COR-L47 (cell line): Measurements from ENCODE around the gene CELF4.

Source experiments
- DNase-seq: peaks from one replicate; lab custom pipeline; 2025; lab: John Stamatoyannopoulos, UW

CELF4 gene

DNA sequence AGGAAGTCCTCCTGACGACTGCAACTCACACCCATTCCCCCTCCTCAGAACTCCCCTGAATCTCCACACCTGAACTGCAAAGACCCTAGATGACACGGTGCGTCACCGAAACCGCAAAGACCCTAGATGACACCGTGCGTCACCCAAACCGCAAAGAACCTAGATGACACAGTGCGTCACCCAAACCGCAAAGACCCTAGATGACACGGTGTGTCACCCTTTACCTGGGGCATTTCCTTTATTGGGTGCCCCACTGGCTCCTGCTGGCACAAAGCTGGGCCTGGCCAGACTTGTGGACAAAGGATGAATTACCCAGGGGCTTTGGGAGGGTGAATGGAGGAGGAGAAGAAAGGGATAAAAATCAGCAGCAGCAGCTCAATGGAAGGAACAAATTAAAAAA is 123.8 kb downstream of the CELF4 start:
- DNase-seq, result no peak

- DNase-seq, result no peak
These were observed 125.4 kb downstream of the CELF4 start for GRCh38 chr18:37440206-37440605.

GRCh38 chr18:37438417-37439180 is 127.0 kb downstream of the CELF4 start:
- no peak for DNase-seq

- DNase-seq, result no peak
These were observed 129.6 kb downstream of the CELF4 start for GRCh38 chr18:37435996-37436395.

- no peak for DNase-seq
These were observed 130.3 kb downstream of the CELF4 start for GRCh38 chr18:37435150-37435867.

DNA sequence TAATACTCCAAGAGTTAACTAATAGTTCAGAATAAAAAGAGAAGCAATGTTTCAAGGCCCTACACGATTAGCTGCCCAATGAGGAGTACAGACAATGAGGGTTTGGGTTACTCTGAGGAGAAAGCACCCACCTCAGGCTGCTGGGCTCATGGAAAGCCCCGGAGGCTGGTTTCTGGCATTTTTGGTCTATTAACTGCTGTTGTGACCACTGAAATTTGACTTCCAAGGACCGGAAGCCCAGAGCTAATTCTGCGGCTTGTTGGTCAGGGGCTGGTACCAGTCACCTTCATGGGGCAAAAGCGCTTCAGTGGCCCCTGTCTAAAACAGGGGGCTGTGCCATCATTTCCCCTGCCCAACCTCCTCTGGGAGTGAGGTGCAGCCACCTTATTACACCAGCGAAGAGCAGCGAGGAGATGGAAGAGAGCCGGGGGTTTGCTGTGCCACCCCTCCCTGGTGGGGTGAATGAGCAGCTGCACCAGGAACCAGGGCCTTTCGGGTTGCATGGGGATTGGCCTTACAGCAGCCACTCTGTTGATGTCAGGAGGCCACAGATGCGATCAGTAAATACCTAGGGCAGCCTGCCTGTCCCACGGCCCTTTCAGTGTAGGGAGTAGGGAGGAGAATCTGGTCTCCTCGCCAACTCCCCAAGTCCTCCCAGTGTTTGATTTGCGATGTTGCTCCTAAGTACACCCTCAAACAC is 131.3 kb downstream of the CELF4 start:
- no peak for DNase-seq

- no peak for DNase-seq
These were observed 133.0 kb downstream of the CELF4 start for GRCh38 chr18:37432436-37433195.

GRCh38 chr18:37430357-37431076 is 135.1 kb downstream of the CELF4 start:
- DNase-seq, result no peak

- peak; percentile 22 for DNase-seq
These were observed 135.8 kb downstream of the CELF4 start for GRCh38 chr18:37429791-37430190.

GRCh38 chr18:37428288-37428974 is 137.2 kb downstream of the CELF4 start:
- no peak for DNase-seq

DNA sequence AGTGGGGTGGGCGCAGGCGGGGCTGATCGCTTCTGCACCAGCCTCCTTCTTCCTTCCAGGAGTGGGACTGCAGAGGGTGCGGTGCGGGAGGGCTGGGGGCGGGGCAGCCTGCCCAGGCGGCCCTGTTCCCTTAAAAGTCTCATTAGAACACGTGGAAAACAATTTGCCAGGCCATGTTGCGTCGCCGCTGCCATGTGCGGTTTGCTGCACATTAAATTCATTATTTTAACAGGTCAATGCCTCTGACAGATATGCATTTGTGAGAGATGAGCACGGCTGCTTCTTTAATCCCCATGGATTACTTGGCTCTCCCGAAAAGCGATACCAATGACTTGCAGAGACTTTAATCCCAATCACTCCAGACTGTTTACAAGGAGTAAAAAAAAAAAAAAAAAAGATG is 139.0 kb downstream of the CELF4 start:
- no peak for DNase-seq

- DNase-seq, result no peak
These were observed 140.4 kb downstream of the CELF4 start for GRCh38 chr18:37425222-37425621.

- DNase-seq, result no peak
These were observed 141.1 kb downstream of the CELF4 start for GRCh38 chr18:37424507-37424906.

DNA sequence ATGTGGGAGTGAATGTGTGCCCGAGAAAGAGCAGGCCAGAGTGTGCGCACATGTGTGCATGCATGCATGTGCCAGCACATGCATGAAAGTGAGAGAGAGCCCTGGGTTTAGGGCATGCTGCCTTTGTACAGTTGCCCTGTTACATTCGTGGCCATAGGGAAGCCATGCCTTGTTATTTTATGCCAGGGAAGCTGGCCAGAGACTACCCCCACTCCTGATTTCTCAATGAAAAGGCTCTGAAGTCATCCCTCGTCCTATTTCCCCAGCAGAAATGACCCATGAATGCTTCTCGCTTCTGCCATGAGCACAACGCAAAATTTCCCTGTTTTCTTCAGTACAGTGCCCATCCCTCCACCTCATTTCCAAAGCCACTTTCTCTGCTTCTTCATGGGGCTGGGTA is 143.0 kb downstream of the CELF4 start:
- no peak for DNase-seq

DNA sequence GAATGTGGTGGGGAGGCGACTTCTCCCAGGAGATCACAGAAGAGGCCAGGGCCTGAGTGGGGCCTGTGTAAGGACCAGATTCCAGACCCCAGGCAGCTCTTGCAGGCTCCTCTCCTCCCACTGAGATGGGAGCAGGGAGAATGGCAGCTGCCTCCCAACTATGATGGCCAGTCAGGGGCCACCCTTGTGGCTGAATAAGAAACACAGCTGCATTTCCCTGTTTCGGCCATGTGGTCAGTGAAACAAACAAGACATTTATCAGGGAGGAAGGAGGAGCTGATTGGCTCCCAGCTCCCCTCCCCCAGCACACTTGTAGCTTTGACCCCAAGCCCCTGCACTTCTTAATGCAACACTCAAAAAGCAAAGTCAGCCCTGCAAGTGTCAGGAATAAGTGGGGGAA is 143.5 kb downstream of the CELF4 start:
- no peak for DNase-seq

DNA sequence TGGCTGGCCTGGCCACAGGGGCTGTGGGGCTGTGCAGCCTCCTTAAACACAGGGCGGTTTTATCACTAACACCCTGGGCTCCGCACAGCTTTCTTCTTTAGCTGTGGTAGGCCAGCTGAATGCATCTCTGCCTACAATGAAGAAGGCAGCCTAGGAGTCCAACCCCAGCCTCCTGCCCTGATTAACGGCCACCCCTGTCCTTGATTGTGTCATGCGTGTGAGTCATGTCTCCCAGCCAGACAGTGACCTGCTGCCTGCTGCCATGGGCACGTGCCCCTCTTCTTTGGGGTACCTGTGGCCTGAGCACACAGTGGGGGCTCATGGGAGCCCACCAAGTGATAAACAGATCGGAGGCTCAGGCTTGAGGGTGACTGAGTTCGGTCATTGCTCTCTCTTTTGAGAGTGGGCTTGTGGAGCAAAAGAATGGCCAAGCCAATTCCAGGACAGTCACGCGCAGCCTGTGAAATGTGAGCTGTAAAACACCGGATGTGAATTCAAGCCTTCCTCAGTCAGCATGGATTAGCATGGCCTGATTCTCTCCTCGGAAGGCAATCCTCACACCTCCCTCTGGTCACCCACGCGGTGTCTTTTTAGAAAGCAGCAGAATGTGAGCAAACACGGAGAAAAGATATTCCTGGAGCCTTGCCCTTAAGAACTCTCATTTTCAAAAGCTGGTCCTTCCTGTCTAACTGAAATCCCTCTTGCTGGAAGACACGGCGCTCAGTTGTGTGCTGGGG is 144.1 kb downstream of the CELF4 start:
- DNase-seq, result no peak

DNA sequence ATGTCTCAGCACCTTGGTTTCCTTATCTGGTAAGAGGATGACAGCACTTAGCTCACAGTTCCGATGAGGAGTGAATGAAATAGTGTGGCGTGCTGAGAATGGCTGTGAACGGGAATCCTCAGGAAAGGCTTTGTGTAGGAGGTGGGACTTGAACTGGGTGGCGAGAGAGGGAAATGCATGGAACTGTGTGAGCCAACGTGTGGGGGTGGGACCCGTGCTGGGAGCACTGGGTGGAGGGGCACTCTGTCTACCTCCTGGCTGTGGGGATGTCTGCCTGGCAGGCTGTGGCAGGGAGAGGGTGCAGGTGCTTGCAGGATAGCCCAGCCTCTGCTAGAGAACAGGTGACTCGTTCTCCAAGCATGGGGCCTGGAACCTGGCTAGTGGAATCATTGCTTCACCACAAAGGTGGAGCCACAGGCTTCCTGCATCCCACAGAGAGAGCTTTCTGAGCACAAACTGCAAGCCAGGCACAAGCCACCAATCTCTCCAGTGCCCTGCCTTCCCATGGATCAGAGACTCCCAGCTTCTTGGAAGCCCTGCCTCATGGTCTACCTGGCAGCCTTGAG is 145.2 kb downstream of the CELF4 start:
- DNase-seq, result no peak

DNA sequence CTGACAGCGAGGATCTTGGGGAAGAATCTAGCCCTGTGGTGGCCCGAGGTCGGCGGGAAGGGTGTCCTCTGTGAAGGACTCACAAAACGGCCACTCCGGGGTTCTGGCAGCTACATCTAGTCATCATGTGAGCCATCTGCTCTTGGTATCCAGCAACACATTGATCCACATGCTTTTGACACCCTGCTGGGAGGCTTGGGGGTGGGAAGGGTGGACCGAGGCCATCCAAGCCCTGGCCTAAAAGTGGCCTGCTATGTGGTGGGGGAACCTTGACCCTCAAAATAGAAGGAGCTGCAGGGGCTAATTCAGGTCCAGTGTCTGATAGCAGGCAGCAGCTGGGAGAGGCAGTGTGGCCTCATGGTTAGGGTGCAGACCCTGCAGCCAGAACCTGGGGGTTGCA is 145.7 kb downstream of the CELF4 start:
- no peak for DNase-seq

DNA sequence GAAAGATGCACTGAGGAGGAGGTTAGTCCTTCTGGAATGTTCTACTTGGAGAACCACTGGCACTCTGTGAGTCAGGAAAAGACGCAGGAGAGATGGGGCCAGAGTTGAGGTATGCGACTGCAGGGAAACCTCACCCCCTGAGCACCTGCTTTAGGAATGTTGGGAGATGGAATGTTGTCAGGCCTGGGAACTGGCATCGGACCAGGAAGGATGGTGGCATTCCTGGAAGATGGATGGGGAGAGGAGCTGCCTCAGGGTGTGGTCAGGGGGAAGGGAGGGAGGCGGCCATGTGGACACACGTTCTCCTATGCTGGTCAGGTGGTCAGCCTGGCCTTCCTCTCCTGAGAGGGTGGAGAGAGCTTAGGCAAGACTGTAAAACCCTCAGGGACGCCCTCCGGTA is 146.3 kb downstream of the CELF4 start:
- DNase-seq, result no peak

DNA sequence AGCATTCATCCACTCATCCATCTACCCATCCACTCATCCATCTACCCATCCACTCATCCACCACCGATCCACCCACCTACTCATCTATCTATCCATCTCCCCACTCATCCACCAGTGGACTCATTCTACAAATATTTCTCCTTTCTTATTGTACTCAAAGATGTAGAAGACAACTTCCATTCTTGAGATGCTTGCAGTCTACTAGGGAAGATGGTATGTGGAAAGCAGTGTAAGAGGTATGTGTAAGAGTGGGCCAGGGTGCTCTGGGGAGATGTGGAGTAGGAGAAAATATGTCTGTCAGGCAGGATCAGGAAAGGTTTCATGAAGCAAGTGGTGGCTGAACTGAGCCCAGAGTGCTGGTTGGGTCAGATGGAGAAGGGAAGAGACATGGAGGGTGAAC is 150.8 kb downstream of the CELF4 start:
- DNase-seq, result no peak
